ENCODE results near the gene CC2D1B.

DNA sequence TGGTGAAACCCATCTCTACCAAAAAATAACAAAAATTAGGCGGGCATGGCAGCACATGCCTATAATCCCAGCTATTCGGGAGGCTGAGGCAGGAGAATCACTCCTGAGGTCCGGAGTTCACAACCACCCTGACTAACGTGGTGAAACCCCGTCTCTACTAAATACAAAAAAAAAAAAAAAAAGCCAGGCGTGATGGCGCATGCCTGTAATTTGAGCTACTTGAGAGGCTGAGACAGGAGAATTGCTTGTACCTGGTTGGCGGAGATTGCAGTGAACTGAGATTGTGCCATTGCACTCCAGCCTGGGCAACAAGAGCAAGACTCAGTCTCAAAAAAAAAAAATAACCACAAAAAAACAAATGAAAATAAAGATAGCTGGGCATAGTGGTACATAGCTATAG lies 42.3 kb downstream of the CC2D1B start:
- TF ChIP-seq, protein P1, sequence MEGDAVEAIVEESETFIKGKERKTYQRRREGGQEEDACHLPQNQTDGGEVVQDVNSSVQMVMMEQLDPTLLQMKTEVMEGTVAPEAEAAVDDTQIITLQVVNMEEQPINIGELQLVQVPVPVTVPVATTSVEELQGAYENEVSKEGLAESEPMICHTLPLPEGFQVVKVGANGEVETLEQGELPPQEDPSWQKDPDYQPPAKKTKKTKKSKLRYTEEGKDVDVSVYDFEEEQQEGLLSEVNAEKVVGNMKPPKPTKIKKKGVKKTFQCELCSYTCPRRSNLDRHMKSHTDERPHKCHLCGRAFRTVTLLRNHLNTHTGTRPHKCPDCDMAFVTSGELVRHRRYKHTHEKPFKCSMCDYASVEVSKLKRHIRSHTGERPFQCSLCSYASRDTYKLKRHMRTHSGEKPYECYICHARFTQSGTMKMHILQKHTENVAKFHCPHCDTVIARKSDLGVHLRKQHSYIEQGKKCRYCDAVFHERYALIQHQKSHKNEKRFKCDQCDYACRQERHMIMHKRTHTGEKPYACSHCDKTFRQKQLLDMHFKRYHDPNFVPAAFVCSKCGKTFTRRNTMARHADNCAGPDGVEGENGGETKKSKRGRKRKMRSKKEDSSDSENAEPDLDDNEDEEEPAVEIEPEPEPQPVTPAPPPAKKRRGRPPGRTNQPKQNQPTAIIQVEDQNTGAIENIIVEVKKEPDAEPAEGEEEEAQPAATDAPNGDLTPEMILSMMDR (IDR thresholded peaks at IDR 0.05): no peak
- TF ChIP-seq POLR2A (IDR thresholded peaks at IDR 0.05): no peak
- no peak for TF ChIP-seq EP300 (IDR thresholded peaks at IDR 0.05)
